Activated CD4-positive, alpha-beta T cell treated with anti-CD3 and anti-CD28 coated beads, Interleukin-2, amount 50 U/mL, for 48 hours (primary cell): ENCODE data around the gene CWF19L2.

Experiments used
- DNase-seq, 2 experiments: peaks; one replicate each; pipeline ENCODE4 v3.0.0-alpha.2; 2020

CWF19L2 gene

GRCh38 chr11:107282195-107282594 is 175.4 kb downstream of the CWF19L2 start:
- DNase-seq: no peak
